GM19240 (cell line): ENCODE data around the gene HDAC4.

Source experiments
- DNase-seq: peaks from one replicate; pipeline ENCODE4 v3.0.0; 2011; ENCODE audit warnings: low spot score; ENCODE audit not compliant: insufficient read length

The HDAC4 gene

GRCh38 chr2:239192456-239192855 is 208.4 kb downstream of the HDAC4 start:
- no peak for DNase-seq

GRCh38 chr2:239190921-239191885 is 209.6 kb downstream of the HDAC4 start:
- no peak for DNase-seq

DNA sequence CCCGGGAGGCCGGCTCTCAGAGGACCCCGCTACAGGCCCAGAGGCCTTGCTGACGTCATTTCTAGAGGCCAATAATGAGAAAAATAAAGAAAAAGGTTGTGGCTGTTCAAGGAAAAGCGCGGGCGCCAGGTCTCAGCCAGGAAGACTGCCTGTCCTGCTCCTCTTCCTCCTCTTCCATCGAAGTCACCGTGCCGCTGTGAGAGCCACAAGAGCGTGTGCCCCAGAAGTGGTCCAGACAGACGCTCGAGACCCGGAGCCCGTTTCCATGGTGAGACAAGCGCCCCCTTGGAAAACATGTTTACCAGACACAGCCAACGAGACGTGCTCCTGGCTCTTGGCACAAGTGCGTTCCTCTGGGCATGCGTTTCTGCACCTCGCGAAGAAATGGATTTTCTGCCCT is 210.5 kb downstream of the HDAC4 start:
- no peak for DNase-seq

DNA sequence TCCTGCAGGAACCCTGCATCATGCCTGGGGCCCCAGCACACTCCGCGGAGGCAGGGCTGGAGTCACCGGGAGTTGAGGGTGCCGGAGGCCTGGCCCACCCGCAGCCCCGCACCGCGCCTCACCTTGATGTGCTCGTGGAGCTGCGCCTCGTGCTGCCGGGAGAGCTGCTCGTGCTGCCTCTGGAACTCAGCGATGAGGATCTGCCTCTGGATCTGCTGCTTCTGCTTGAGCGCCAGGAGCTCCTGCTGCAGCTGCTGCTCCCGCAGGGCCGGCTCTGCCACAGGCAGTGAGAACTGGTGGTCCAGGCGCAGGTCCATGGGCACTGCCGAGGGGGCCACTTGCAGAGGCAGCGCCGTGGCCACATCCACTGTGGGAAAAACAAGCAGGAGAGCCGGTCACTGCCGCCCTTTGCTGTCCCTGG is 211.1 kb downstream of the HDAC4 start:
- DNase-seq, result no peak

DNA sequence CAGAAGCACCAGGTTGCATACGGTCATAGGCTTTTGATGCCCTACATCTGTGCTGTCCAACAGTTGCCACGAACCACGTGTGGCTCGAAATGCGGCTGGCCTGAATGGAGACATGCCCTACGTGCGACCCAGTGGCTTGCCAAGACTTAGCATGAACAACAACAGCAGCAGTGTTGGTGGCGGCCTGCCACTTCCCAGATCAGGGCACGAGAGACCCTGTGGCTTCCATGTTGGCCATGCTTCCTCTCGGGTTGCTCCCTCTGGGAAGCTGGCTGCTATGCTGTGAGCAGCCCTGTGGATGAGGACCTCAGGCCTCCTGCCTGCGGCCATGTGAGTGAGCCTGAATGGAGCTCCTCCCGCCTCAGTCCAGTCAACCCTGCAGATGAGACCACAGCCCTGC is 212.3 kb downstream of the HDAC4 start:
- no peak for DNase-seq

DNA sequence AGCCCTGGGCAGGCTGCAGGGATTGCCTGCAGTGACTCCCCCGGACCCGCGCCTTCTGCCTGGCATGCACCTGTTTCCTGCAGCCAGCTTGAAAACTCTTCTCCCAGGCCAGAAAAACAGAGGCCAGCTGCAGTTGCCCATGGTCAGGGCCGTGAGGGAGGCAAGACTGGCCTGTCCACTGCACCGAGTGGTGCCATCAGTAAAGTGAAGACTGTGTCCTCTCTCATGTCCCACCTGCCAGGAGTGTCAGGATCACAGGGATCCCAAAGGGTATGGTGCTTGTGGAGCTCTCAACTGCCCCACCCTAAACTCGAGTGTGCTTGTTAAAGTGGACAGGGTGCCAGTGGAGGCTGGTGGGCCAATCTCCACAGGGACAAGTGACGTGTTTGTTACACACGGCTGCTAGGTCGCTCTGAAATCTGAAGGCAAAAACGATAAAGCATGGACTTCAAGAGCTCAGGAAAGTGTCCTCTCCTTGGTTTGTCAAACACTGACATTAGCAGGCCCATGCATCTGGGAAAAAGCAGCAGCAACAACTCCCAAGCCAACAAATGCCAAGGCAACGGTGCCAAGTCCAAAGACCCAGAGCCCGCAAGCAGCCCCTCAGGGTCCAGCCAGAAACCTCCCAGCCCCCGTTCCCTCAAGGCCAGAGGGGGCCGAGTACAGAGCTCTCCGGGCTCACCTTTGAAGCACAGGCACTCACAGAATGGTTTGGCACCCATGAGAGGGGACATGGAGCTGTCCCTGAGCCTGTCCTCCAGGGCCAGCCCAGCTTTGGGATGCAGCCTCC is 213.2 kb downstream of the HDAC4 start:
- DNase-seq, result no peak

DNA sequence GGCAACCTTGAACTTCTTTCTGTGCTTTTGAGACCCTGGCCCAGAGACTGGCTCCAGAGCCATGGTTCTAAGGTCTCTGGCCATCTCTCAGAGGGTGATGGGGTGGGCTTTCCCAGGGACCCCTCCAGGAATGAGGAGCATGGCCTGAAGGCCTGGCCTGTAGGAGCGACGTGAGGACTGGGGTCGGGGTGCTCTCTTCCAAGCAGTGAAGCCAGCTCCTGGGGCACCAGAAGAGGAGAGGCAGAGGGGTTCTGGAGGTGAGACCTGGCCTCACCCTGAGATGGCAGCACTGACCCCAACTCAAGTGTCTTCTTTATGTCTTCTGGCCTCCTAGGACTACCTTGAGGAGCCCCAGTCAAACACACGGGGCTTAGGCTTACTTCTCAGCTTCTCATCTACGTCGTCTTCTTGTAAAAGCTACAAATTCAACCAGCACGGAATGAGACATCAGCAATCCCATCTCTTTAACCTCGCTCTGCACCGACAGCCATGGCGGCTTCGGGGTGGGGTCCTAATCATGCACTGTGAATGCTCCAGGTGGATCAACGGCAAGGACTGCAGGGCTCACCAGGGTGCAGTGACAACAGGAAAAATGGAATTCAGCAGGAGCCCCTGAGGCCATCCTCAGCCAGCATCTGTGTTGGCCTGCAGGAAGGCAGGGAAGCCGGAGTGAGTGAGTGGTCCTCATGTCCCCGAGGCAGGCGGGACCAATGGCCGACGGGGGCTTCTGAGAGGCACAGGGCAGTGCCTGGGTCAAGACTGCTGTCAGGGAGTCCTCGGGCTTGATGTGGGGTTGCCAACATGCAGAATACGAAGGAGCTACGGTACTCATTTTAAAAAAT is 214.1 kb downstream of the HDAC4 start:
- no peak for DNase-seq

DNA sequence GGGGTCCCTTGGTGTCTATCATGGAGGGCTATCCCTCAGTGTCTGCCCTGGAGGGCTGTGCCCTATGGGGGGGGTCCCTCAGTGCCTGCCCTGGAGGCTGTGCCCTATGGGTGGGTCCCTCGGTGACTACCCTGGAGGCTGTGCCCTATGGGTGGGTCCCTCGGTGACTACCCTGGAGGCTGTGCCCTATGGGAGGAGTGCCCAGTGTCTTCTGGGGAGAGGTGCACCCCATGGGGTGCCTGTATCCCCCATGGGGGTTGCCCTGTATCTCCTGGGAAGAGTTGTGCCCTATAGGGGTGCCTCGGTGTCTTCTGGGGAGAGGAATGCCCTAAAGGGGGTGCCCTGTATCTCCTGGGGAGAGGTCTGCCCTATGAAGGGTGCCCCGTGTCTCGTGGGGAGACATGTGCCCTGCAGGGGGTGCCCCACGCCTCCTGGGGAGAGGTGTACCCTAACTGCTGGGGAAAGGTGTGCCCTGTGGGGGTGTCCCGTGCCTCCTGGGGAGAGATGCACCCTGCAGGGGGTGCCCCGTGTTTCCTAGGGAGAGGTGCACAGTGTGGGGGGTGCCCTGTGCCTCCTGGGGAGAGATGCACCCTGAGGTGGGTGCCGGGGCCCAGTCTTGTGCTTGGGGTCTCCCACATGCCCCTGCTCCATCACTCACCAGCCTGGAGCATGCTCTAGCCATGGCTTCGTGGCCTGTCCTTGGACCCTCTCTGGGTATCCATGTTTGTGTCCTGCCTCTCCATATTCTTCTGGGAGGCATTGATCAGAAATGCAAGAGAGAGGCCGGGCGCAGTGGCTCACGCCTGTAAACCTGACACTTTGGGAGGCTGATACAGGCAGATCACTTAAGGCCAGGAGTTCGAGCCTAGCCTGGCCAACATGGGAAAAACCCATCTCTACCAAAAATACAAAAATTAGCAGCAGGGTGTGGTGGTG is 215.6 kb downstream of the HDAC4 start:
- no peak for DNase-seq

DNA sequence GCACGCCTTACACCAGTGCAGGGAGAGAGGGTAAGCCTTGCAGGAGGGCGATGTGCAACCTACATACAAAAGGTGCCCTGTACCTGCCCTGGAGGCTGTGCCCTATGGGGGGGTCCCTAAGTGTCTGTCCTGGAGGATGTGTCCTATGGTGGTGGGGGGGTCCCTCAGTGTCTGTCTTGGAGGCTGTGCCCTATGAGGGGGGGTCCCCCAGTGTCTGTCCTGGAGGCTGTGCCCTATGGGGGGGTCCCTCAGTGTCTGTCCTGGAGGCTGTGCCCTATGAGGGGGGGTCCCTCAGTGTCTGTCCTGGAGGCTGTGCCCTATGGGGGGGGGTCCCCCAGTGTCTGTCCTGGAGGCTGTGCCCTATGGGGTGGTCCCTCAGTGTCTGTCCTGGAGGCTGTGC is 216.6 kb downstream of the HDAC4 start:
- DNase-seq, result no peak

DNA sequence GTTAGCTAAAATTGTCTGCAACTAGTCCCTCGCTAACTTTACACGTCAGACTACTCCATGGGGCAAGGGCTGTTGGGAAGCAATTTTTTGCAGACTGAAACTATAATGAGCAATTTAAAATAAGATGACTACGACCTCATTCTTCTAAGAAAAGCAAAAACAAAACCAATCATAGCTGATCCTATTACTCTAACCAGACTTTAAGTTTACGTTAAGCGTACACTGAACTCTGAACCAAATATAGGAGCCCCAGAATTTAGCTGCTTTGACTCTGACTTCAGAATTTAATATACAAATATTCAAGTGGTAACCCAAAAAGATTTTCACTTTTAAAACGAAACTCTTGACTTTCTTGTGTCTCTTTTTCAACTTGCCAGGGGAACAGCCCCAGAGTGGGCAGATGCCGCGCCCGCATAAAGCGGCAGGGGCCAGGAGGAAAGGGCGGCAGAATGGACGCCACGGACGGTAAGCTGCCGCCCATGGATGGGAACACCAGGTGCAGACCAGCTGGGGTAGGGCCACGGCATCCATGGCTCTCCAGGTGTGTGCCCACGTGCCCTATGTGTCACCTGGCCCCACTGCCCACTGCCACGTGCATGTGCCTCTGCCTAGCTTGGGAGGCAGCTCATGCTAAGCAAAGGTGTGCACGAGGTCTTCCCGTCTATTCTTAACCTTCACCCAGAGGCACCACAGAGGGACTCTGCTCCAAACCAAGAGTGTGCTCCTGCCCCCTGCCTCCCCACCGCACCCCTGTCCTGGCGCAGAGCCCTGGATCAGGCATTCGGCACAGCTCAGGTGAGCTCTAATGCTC is 217.6 kb downstream of the HDAC4 start:
- no peak for DNase-seq

- no peak for DNase-seq
These were observed 218.8 kb downstream of the HDAC4 start for GRCh38 chr2:239181903-239182581.

DNA sequence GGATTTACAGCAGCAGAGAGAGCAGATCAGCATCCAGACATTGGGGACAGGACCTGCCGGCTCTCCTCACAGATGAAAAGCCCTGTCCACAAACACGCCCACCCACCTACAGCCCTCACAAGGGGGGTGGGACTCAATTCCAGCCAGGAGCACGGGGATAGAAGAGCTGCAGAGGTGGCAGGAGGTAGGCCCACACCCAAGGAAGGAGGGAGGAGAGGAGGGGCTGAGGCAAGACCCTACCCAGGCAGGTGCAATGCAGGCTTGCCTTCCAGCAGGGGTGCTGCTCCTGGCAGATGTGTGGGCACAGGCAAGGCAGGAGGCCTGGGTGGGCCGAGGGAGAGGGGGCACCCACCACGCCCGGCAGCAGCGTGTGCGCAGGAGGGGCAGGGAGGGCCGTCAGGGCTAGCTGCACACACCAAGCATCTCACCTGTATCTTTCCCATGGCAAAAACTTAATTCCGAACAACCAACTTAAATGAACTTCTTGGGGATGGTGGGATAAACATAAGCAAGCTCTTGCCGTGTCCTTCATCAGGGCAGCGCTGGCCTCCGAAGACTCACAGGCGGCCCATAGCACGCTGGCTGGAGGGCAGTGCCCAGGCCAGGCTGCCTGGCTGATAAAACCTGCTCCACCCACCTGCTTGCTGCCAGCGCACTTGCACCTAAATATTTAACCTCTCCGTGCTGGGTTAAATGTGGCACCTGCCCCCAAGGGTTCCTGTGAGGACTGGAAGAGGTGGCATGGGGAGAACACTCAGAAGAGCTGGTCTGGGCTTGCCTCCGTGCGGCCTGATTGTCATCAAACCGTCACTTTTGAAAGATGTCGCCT is 219.5 kb downstream of the HDAC4 start:
- DNase-seq, result no peak

GRCh38 chr2:239180526-239181073 is 220.2 kb downstream of the HDAC4 start:
- no peak for DNase-seq

GRCh38 chr2:239179851-239180371 is 220.9 kb downstream of the HDAC4 start:
- DNase-seq, result no peak

DNA sequence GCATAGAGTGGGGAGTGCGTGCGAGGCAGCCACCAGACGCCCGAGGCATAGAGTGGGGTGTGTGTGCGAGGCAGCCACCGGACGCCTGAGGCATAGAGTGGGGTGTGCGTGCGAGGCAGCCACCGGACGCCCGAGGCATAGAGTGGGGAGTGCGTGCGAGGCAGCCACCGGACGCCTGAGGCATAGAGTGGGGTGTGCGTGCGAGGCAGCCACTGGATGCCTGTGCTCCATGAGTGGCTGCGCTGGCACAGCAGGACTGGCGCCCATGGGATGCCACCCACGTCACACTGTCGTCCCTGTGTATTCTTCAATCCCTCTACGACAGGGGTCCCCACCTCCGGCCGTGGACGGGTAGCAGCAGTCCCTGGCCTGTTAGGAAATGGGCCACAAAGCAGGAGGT is 221.9 kb downstream of the HDAC4 start:
- no peak for DNase-seq

DNA sequence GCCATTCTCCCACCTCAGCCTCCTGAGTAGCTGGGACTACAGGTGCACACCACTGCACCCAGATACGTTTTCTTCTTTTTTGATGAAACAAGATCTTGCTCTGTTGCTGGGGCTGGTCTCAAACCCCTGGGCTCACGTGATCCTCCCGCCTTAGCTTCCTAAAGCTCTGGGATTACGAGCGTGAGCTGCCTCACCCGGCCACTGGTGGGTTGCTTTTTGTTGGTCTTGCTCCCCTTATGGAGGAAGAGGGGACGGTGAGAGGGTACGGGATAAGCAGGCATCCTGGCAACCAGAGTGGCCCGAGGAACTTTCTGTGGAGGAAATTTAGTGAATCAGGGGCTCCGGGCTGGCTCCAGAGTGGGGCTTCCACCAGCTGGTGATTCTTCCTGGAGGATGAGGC is 222.3 kb downstream of the HDAC4 start:
- DNase-seq, result no peak

DNA sequence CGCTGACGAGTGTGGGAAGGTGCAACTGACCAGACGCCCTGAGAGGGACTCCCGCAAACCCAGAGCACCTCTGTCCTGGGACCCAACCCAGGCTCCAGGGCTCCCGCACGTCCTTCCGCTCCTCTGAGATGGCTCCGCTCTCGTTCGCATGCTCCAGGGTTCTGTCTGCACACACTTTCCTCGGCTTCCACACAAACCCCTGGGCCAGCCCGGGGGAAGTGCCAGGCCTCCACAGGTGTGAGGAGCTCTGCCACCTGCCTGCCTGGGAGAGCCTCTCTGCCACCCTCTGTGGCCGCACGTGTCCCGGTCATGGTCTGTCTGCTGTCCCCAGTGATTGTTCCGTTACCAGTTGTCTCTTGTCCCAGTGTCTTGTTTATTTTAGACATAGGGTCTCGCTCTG is 222.9 kb downstream of the HDAC4 start:
- DNase-seq, result no peak

GRCh38 chr2:239177325-239177724 is 223.5 kb downstream of the HDAC4 start:
- no peak for DNase-seq
